GM18909 (cell line): ENCODE measurements around the gene POU2AF2.
"Not testable (repeated sequence)": the region's sequence is repeated elsewhere in the genome, so short reads cannot be mapped to it uniquely, and the experiment has no call there.

ENCODE experiments used
- ATAC-seq: cut with Tn5 transposase; IDR thresholded peaks from one replicate; pipeline ENCODE4 v1.9.1; 2021; ENCODE audit warnings: mild to moderate bottlenecking; ENCODE audit not compliant: unreplicated experiment, poor library complexity

Gene POU2AF2

GRCh38 chr11:111301004-111301841 lies 55.7 kb downstream of the POU2AF2 start:
- ATAC-seq, result no peak

GRCh38 chr11:111301842-111302118 lies 56.3 kb downstream of the POU2AF2 start:
- ATAC-seq, result no peak

- no peak for ATAC-seq
Observed at GRCh38 chr11:111302298-111302697, 56.8 kb downstream of the POU2AF2 start.

- no peak for ATAC-seq
Observed at GRCh38 chr11:111303461-111303860, 57.9 kb downstream of the POU2AF2 start.

GRCh38 chr11:111305162-111305802 lies 59.8 kb downstream of the POU2AF2 start:
- no peak for ATAC-seq

- ATAC-seq, result no peak
Observed at GRCh38 chr11:111305876-111306275, 60.4 kb downstream of the POU2AF2 start.

- no peak for ATAC-seq
Observed at GRCh38 chr11:111306321-111306720, 60.8 kb downstream of the POU2AF2 start.

GRCh38 chr11:111307472-111308108 lies 62.1 kb downstream of the POU2AF2 start:
- no peak for ATAC-seq

- no peak for ATAC-seq
Observed at GRCh38 chr11:111308140-111308539, 62.6 kb downstream of the POU2AF2 start.

- ATAC-seq, result no peak
Observed at GRCh38 chr11:111309215-111309915, 63.8 kb downstream of the POU2AF2 start.

GRCh38 chr11:111310088-111310487 lies 64.6 kb downstream of the POU2AF2 start:
- no peak for ATAC-seq

GRCh38 chr11:111310723-111311122 lies 65.2 kb downstream of the POU2AF2 start:
- no peak for ATAC-seq

GRCh38 chr11:111312076-111312475 lies 66.6 kb downstream of the POU2AF2 start:
- ATAC-seq, result no peak

GRCh38 chr11:111319296-111319695 lies 73.8 kb downstream of the POU2AF2 start:
- no peak for ATAC-seq

GRCh38 chr11:111320199-111320598 lies 74.7 kb downstream of the POU2AF2 start:
- ATAC-seq, result not testable (repeated sequence)

- no peak for ATAC-seq
Observed at GRCh38 chr11:111320728-111321568, 75.4 kb downstream of the POU2AF2 start.

GRCh38 chr11:111322534-111322933 lies 77.0 kb downstream of the POU2AF2 start:
- ATAC-seq, result no peak

- no peak for ATAC-seq
Observed at GRCh38 chr11:111324277-111324720, 78.8 kb downstream of the POU2AF2 start.

- ATAC-seq, result no peak
Observed at GRCh38 chr11:111325259-111325658, 79.7 kb downstream of the POU2AF2 start.

- no peak for ATAC-seq
Observed at GRCh38 chr11:111326824-111327223, 81.3 kb downstream of the POU2AF2 start.
